Smooth muscle cell (in vitro differentiated cells): Measurements from ENCODE around the gene RFFL. TPM values are rescaled to one million over a fixed set of nuclear protein-coding genes. Genes with fewer than 3 reads are reported as not detected.

ENCODE experiments used
- DNase-seq: peaks from one replicate; lab custom pipeline; 2025; ENCODE audit not compliant: unreplicated experiment; lab: John Stamatoyannopoulos, UW
- H2AFZ ChIP-seq: fragments of 200-600 bp; sonication (generic); 2 replicates; pipeline ENCODE4 v1.6.0; 2016; ENCODE audit warnings: antibody characterized with exemption, low read depth, mild to moderate bottlenecking
- H3F3A ChIP-seq: fragments of 200-600 bp; sonication (generic); 2 replicates; pipeline ENCODE4 v1.6.0; 2017; ENCODE audit warnings: antibody characterized with exemption, low read depth
- H3K27ac ChIP-seq: fragments of 200-600 bp; sonication (generic); 2 replicates; pipeline ENCODE4 v1.5.1; 2016; ENCODE audit warnings: low read depth, mild to moderate bottlenecking
- H3K27me3 ChIP-seq: fragments of 200-600 bp; sonication (generic); 2 replicates; pipeline ENCODE4 v1.6.1; 2016; ENCODE audit warnings: low read depth, mild to moderate bottlenecking
- H3K36me3 ChIP-seq: fragments of 200-600 bp; sonication (generic); 2 replicates; pipeline ENCODE4 v1.5.1; 2016; ENCODE audit warnings: low read depth
- H3K4me1 ChIP-seq: fragments of 200-600 bp; sonication (generic); 2 replicates; pipeline ENCODE4 v1.5.1; 2016; ENCODE audit warnings: low read depth
- H3K4me2 ChIP-seq: fragments of 200-600 bp; sonication (generic); 2 replicates; pipeline ENCODE4 v1.6.0; 2016; ENCODE audit warnings: mild to moderate bottlenecking
- H3K4me3 ChIP-seq: fragments of 200-600 bp; sonication (generic); 2 replicates; pipeline ENCODE4 v1.5.1; 2016; ENCODE audit warnings: mild to moderate bottlenecking
- H3K79me2 ChIP-seq: fragments of 200-600 bp; sonication (generic); 2 replicates; pipeline ENCODE4 v1.6.0; 2016; ENCODE audit warnings: low read depth, mild to moderate bottlenecking
- H3K9ac ChIP-seq: fragments of 200-600 bp; sonication (generic); 2 replicates; pipeline ENCODE4 v1.6.0; 2016; ENCODE audit warnings: low read depth
- H3K9me3 ChIP-seq: fragments of 200-600 bp; sonication (generic); replicated peaks from 2 replicates; pipeline ENCODE4 v1.5.1; 2016; ENCODE audit warnings: low read depth
- H4K20me1 ChIP-seq: fragments of 200-600 bp; sonication (generic); 2 replicates; pipeline ENCODE4 v1.6.0; 2016; ENCODE audit warnings: low read depth
- WGBS: methylation state at CpG from one replicate; pipeline ENCODE4 v1.1.7; 2016; ENCODE audit warnings: low lambda C conversion rate; 5-methylcytosine and 5-hydroxymethylcytosine counted together
- polyA plus RNA-seq: library from polyadenylated mRNA; unstranded; fragments of >200 nt; fragmentation: Nextera tagmentation; extraction: Ambion mirVana; gene quantifications from 2 replicates; pipeline ENCODE4 v1.2.1, GENCODE V29; 2016
- total RNA-seq: library from RNA; depleted of rRNA; stranded (reverse); fragments of >200 nt; gene quantifications from 2 replicates; pipeline ENCODE4 v1.2.3, GENCODE V29; 2014
- TF ChIP-seq, protein P1 (sequence below): fragments of 200-600 bp; sonication (generic); IDR thresholded peaks from 2 replicates; pipeline ENCODE4 v1.5.1; 2017; ENCODE audit warnings: borderline replicate concordance, mild to moderate bottlenecking, antibody characterized with exemption; ENCODE audit not compliant: insufficient read depth, poor library complexity, severe bottlenecking

Gene RFFL
- total and polyA plus RNA-seq, 2 experiments from 2014 or later: 7.0 to 7.1 TPM

DNA sequence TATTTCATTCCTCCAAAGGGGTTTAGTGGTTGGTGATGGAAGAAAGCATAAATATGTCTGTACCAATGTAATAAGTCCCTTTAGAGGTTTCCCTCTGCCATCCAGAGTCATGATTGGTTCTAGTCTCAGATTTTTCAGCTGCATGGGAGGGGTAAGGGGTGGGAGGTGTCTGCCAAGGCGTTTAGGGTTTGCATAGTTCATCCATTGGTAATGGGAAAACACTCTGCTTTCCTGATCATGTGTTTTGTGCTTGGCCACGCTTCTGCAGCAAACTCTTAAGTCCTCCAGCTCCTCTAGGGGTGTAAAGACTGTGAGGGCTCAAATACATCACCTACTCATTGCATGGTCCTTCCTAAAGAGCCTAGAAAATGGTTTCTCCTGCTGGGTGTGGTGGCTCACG lies 53.4 kb downstream of the RFFL start:
- no peaks in the 10 kb centered on the region for H3K36me3 ChIP-seq
- H3K9me3 ChIP-seq: no peaks in the 10 kb centered on the region
- no peak overlapping the region for H3K4me3 ChIP-seq
- H2AFZ ChIP-seq: no peak overlapping the region
- no peaks in the 10 kb centered on the region for H3F3A ChIP-seq
- TF ChIP-seq, protein P1, sequence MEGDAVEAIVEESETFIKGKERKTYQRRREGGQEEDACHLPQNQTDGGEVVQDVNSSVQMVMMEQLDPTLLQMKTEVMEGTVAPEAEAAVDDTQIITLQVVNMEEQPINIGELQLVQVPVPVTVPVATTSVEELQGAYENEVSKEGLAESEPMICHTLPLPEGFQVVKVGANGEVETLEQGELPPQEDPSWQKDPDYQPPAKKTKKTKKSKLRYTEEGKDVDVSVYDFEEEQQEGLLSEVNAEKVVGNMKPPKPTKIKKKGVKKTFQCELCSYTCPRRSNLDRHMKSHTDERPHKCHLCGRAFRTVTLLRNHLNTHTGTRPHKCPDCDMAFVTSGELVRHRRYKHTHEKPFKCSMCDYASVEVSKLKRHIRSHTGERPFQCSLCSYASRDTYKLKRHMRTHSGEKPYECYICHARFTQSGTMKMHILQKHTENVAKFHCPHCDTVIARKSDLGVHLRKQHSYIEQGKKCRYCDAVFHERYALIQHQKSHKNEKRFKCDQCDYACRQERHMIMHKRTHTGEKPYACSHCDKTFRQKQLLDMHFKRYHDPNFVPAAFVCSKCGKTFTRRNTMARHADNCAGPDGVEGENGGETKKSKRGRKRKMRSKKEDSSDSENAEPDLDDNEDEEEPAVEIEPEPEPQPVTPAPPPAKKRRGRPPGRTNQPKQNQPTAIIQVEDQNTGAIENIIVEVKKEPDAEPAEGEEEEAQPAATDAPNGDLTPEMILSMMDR: no peak
- no peak overlapping the region for H3K4me2 ChIP-seq
- H3K27me3 ChIP-seq: no peaks in the 10 kb centered on the region
- no peak for DNase-seq
- no peaks in the 10 kb centered on the region for H3K4me1 ChIP-seq
- H4K20me1 ChIP-seq: no peaks in the 10 kb centered on the region
- 87% methylated on average over 3 of the region's 3 CpGs for WGBS
- H3K27ac ChIP-seq: no peak overlapping the region
- H3K9ac ChIP-seq: no peak overlapping the region
- no peaks in the 10 kb centered on the region for H3K79me2 ChIP-seq

GRCh38 chr17:35006961-35007360 lies 56.5 kb downstream of the RFFL start:
- Histone ChIP-seq H3K79me2 (no peaks in the 10 kb centered on the region), H3K4me3 (no peak overlapping the region), H3K9ac (no peak overlapping the region), H3K4me1 (no peaks in the 10 kb centered on the region), H3K27ac (no peak overlapping the region), H3K9me3 (no peaks in the 10 kb centered on the region), H3K27me3 (no peaks in the 10 kb centered on the region), H3K4me2 (no peak overlapping the region), H4K20me1 (no peaks in the 10 kb centered on the region), H3F3A (no peaks in the 10 kb centered on the region), H3K36me3 (no peaks in the 10 kb centered on the region), H2AFZ (no peak overlapping the region)
- TF ChIP-seq, protein P1: no peak
- 88% methylated on average over 1 of the region's 1 CpG for whole genome bisulfite sequencing
- no peak for DNase-seq

DNA sequence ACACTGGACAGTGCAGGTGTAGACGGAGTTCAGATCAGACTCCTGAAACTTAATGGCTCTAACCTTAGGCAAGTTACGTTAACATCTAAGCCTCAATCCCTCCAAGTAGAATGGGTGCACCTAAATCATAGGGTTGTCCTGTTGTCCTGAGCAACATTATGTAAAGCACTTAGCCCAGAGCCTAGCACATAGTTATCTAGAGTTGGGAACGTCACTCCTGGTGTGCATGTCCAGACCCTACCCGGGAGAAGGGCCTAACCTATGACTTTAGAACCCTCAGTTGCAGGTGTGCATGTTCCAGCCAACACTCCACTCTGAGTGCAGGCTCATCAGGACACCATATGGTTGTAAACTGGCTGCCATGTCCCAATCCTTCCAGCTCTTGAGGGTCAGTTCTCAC lies 57.2 kb downstream of the RFFL start:
- H3F3A ChIP-seq: no peaks in the 10 kb centered on the region
- no peak overlapping the region for H3K4me3 ChIP-seq
- no peak overlapping the region for H3K9ac ChIP-seq
- TF ChIP-seq, protein P1: no peak
- H3K27ac ChIP-seq: no peak overlapping the region
- H4K20me1 ChIP-seq: no peaks in the 10 kb centered on the region
- H3K4me2 ChIP-seq: no peak overlapping the region
- H2AFZ ChIP-seq: no peak overlapping the region
- H3K27me3 ChIP-seq: no peaks in the 10 kb centered on the region
- 93% methylated on average over 4 of the region's 4 CpGs for WGBS
- no peaks in the 10 kb centered on the region for H3K4me1 ChIP-seq
- H3K9me3 ChIP-seq: no peaks in the 10 kb centered on the region
- no peak for DNase-seq
- H3K36me3 ChIP-seq: no peaks in the 10 kb centered on the region
- no peaks in the 10 kb centered on the region for H3K79me2 ChIP-seq

DNA sequence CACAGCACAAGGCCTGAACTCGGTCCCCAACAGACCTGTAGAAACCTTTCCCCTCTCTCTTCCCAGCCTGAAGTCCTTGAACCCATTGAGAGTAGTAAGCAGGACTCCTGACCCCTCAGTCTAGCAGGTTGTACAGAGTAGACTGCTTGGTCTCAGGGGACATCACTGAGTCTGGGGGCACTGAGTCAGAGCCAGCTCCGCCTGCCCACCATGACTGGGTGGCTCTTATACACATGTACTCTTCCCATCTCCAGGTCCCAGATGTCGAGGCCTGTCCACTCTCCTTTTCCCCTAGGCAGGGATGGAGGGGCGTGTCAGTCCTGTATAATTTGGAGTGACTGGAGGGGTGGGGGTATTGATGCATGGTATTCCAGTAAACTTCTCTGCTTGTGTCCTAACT lies 59.7 kb downstream of the RFFL start:
- Histone ChIP-seq H3K4me2 (no peak overlapping the region), H3K4me1 (no peaks in the 10 kb centered on the region), H4K20me1 (no peaks in the 10 kb centered on the region), H3K4me3 (no peak overlapping the region), H3K36me3 (no peaks in the 10 kb centered on the region), H3F3A (no peaks in the 10 kb centered on the region), H3K27me3 (no peaks in the 10 kb centered on the region), H3K9ac (no peak overlapping the region), H3K9me3 (no peaks in the 10 kb centered on the region), H3K79me2 (no peaks in the 10 kb centered on the region), H2AFZ (no peak overlapping the region), H3K27ac (no peak overlapping the region)
- WGBS: 97% methylated on average over 4 of the region's 4 CpGs
- TF ChIP-seq, protein P1: no peak
- no peak for DNase-seq
